Keratinocyte (primary cell): ENCODE data around the gene ARHGAP32. TPM values are rescaled to one million over a fixed set of nuclear protein-coding genes. Genes with fewer than 3 reads are reported as not detected.

ENCODE experiments used
- DNase-seq: peaks from one replicate; pipeline ENCODE4 v3.0.0-alpha.2; 2011; ENCODE audit warnings: low read depth, missing footprints, low spot score
- FAIRE-seq: peaks from 2 replicates; lab custom pipeline; 2011; peaks lifted over from hg19 to GRCh38; lab: Jason Lieb, UNC
- H2AFZ ChIP-seq: 2 replicates; pipeline ENCODE4 v1.6.0; 2012; ENCODE audit warnings: low read length, control low read depth, inconsistent platforms; ENCODE audit not compliant: control insufficient read depth
- H3K27ac ChIP-seq: 2 replicates; pipeline ENCODE4 v1.5.1; 2011; ENCODE audit warnings: low read length; ENCODE audit not compliant: control insufficient read depth, insufficient read depth
- H3K27me3 ChIP-seq: 3 replicates; pipeline ENCODE4 v1.6.0; 2011; ENCODE audit warnings: low read length; ENCODE audit not compliant: control insufficient read depth, insufficient read depth; ENCODE audit errors: extremely low read depth
- H3K36me3 ChIP-seq, 2 experiments: 2 replicates in 1 of 2; 3 replicates in 1 of 2; pipeline ENCODE4 v1.5.1; 2011; ENCODE audit warnings: low read length in 2 of 2, mild to moderate bottlenecking in 1 of 2; ENCODE audit not compliant: control insufficient read depth in 2 of 2, insufficient read depth in 2 of 2; ENCODE audit errors: extremely low read depth in 1 of 2
- H3K4me1 ChIP-seq: 3 replicates; pipeline ENCODE4 v1.5.1; 2011; ENCODE audit warnings: low read length; ENCODE audit not compliant: control insufficient read depth, insufficient read depth; ENCODE audit errors: extremely low read depth
- H3K4me2 ChIP-seq: 3 replicates; pipeline ENCODE4 v1.6.0; 2011; ENCODE audit warnings: low read depth, low read length; ENCODE audit not compliant: control insufficient read depth, insufficient read depth; ENCODE audit errors: extremely low read depth
- H3K4me3 ChIP-seq, 3 experiments: fragments of 200-600 bp in 1 of 3; sonication (generic) in 1 of 3; 2 replicates in 2 of 3; 3 replicates in 1 of 3; pipeline ENCODE4 v1.5.1; 2011 to 2016; ENCODE audit warnings: low read length in 3 of 3, mild to moderate bottlenecking in 3 of 3, control low read depth in 2 of 3, inconsistent platforms in 1 of 3, low read depth in 1 of 3, mixed read lengths in 1 of 3, mixed run types in 1 of 3, moderate library complexity in 1 of 3; ENCODE audit not compliant: control insufficient read depth in 2 of 3, insufficient read depth in 2 of 3; ENCODE audit errors: extremely low read depth in 1 of 3
- H3K79me2 ChIP-seq: 2 replicates; pipeline ENCODE4 v1.6.0; 2012; ENCODE audit warnings: low read length; ENCODE audit not compliant: control insufficient read depth, insufficient read depth
- H3K9ac ChIP-seq: 3 replicates; pipeline ENCODE4 v1.6.0; 2011; ENCODE audit warnings: low read length; ENCODE audit not compliant: control insufficient read depth, insufficient read depth; ENCODE audit errors: extremely low read depth
- H3K9me1 ChIP-seq: 3 replicates; pipeline ENCODE4 v1.6.0; 2011; ENCODE audit warnings: low read length; ENCODE audit not compliant: control insufficient read depth, insufficient read depth; ENCODE audit errors: extremely low read depth
- H3K9me3 ChIP-seq: 2 replicates; pipeline ENCODE4 v1.5.1; 2012; ENCODE audit warnings: low read depth, low read length; ENCODE audit not compliant: control insufficient read depth
- H4K20me1 ChIP-seq: 3 replicates; pipeline ENCODE4 v1.6.0; 2011; ENCODE audit warnings: low read length; ENCODE audit not compliant: control insufficient read depth, insufficient read depth; ENCODE audit errors: extremely low read depth
- CTCF ChIP-seq, 3 experiments: IDR thresholded peaks in 1 of 3; conservative IDR thresholded peaks in 1 of 3; optimal IDR thresholded peaks in 1 of 3; 2 replicates in 2 of 3; 3 replicates in 1 of 3; pipeline versions ENCODE3 to v1.5.1; 2011; ENCODE audit warnings: low read length in 3 of 3, mild to moderate bottlenecking in 3 of 3, moderate library complexity in 2 of 3, control low read depth in 1 of 3, inconsistent platforms in 1 of 3; ENCODE audit not compliant: insufficient read depth in 2 of 3; ENCODE audit errors: extremely low read depth in 1 of 3
- EZH2 ChIP-seq: IDR thresholded peaks from one replicate; pipeline ENCODE4 v1.6.1; 2012; ENCODE audit warnings: inconsistent platforms, mild to moderate bottlenecking, low read length, moderate library complexity
- dilution Hi-C: fragments of 300-500 bp; cut with MboI; formaldehyde crosslinking; loops from one replicate; pipeline ENCODE4 v1.7.0; 2020; ENCODE audit warnings: low sequenced_read_pairs; ENCODE audit not compliant: extremely low pct_ligation_motif_present
- polyA plus RNA-seq, 5 experiments: library from polyadenylated mRNA; depleted of rRNA in 3 of 5; stranded (reverse) in 3 of 5; stranded (forward) in 1 of 5; unstranded in 1 of 5; fragments of >200 nt; gene quantifications; 1 replicate in 1 of 5; 2 replicates in 3 of 5; 3 replicates in 1 of 5; pipeline versions ENCODE4 v1.2.1 to v1.2.3, GENCODE V29; 2011 to 2012; ENCODE audit warnings: missing spikeins in 2 of 5, low read depth in 1 of 5, low replicate concordance in 1 of 5

ARHGAP32 gene
- polyA plus RNA-seq, 1 donor (not counting 4 experiments of a cell fraction or from before 2014, with no cell fraction given) = 10.8 TPM

- Histone ChIP-seq H3K4me2 (no peak overlapping the region), H3K79me2 (no peaks in the 10 kb centered on the region), H3K9me3 (no peaks in the 10 kb centered on the region), H3K9me1 (no peaks in the 10 kb centered on the region), H3K4me3 (no peak overlapping the region), H3K9ac (no peak overlapping the region), H2AFZ (no peak overlapping the region), H3K27ac (no peak overlapping the region), H3K4me1 (peaks cover 16% of the 10 kb centered on the region), H4K20me1 (no peaks in the 10 kb centered on the region), H3K36me3 (no peaks in the 10 kb centered on the region), H3K27me3 (no peaks in the 10 kb centered on the region)
- DNase-seq = no peak
- FAIRE-seq = no peak
- dilution Hi-C loops = no loop called here
- TF ChIP-seq EZH2 = no peak
- no peak for TF ChIP-seq CTCF (optimal IDR thresholded peaks at IDR 0.05 in 1 of 3, IDR thresholded peaks at IDR 0.05 in 1 of 3, conservative IDR thresholded peaks at IDR 0.05 in 1 of 3; ENCODE audit: extremely low read depth in 1 of 3, insufficient read depth in 2 of 3, low read length in 3 of 3)
Observed at GRCh38 chr11:128917144-128917724, 274.9 kb downstream of the ARHGAP32 start.

GRCh38 chr11:128916681-128917080, 275.4 kb downstream of the ARHGAP32 start:
- no peaks in the 10 kb centered on the region for H3K9me1 ChIP-seq
- no peak for TF ChIP-seq CTCF (optimal IDR thresholded peaks at IDR 0.05 in 1 of 3, IDR thresholded peaks at IDR 0.05 in 1 of 3, conservative IDR thresholded peaks at IDR 0.05 in 1 of 3; ENCODE audit: extremely low read depth in 1 of 3, insufficient read depth in 2 of 3, low read length in 3 of 3)
- TF ChIP-seq EZH2 = no peak
- FAIRE-seq = no peak
- no peak overlapping the region for H2AFZ ChIP-seq
- no peaks in the 10 kb centered on the region for H3K36me3 ChIP-seq
- H3K79me2 ChIP-seq = no peaks in the 10 kb centered on the region
- no peaks in the 10 kb centered on the region for H3K27me3 ChIP-seq
- dilution Hi-C loops = no loop called here
- H3K9ac ChIP-seq = no peak overlapping the region
- H3K4me2 ChIP-seq = no peak overlapping the region
- no peak overlapping the region for H3K4me3 ChIP-seq
- DNase-seq = no peak
- no peak overlapping the region for H3K27ac ChIP-seq
- H3K9me3 ChIP-seq = no peaks in the 10 kb centered on the region
- no peaks in the 10 kb centered on the region for H4K20me1 ChIP-seq
- H3K4me1 ChIP-seq = peaks cover 16% of the 10 kb centered on the region
